GM19372 (cell line): ENCODE measurements around the gene SEMA6A.

Source experiments
- ATAC-seq: cut with Tn5 transposase; IDR thresholded peaks from one replicate; pipeline ENCODE4 v1.9.1; 2021; ENCODE audit warnings: mild to moderate bottlenecking, low read depth, moderate library complexity; ENCODE audit not compliant: unreplicated experiment

SEMA6A gene

DNA sequence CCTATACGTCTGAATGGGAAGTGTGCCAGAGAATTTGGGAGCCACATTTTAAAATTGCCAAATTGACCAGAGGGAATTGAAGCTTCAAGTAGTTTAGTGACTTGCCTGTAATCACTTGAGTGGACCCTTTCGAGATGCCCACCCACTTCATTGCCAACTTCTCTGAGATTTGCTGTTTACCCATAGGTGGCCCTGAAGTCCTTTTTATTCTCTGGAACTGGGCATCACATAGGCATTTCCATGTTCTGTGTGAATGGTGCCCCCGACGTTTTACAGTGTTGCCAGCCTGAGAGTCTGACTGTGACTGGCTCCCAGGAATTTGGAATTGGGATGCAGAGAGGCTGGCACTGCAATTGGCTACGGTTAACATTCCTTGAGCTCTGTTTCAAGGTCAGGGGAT, 158.6 kb downstream of the SEMA6A start:
- ATAC-seq = no peak

DNA sequence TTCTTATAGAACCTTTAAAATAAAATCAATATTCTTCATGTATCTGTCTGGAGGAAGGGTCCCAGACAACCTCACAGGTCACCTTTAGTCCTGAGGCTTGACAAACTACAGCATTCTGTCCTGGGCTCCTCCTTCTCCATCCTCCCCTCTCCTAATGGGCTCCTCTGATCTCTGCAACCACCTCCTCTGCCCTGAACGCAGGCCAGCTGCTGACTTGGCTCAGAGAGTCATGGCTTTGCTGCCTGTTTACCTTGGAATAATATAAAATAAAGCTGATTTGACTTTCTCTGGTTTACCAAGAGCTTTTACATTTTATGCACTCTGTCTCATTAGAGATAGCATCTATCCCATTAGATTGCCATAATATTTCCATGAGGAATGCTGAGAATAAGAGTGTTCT, 159.4 kb downstream of the SEMA6A start:
- ATAC-seq = no peak

DNA sequence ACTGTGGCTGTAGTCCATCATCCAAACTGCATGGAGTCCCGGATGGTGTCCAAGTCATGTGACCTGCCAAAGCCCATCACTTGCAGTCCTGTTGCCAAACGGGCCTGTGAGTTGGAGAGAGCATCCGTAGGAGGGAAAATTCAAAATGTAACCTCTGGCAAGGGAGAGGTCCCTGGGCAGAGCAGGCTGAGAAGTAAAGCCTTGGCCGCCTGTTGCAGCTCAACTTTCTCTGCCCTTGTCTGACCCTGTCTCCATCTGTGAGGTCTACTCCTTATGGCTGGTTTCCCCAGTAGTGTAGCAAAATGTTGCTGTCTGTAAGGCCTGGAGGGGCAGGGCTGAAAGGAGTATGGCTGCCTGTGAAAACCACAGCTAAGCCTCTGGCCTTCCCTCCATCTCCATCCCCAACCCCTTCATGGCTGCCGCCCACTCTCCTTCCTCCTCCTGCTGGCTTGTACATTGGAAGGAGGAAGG, 163.5 kb downstream of the SEMA6A start:
- ATAC-seq = no peak

GRCh38 chr5:116410336-116410890, 164.2 kb downstream of the SEMA6A start:
- no peak for ATAC-seq

DNA sequence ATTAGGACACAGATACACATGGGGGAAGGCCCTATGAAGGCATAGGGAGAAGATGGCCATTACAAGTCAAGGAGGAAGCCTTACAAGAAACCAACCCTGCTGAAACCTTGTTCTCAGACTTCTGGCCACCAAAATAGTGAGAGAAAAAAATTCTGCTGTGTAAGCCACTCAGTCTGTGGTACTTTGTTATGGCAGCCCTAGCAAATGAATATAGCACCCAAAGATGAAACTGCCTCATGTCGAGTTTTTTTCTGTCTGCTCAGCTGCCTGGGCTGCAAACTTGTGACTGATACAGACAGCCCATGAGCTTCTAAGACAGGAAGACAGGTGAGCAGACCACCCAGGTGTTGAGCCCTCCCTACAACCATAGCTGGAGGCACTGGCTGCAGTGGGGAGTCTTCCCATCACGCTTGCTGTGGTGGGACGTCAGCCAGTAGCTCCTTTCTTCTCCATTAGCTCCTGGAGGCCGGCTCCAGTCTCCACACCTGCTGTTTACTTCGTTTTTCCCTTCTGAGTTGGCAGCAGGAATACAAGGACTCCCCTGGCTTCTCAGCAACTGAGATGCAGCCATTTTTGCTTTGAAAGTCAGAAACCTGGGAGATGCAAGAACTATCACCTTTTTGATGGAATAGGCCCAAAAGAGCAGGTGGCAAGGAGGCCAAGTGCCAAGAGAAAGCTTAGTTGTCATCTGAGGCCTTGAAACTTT, 164.9 kb downstream of the SEMA6A start:
- no peak for ATAC-seq

- no peak for ATAC-seq
Measured at GRCh38 chr5:116406306-116407041, 168.1 kb downstream of the SEMA6A start.

- ATAC-seq = no peak
Measured at GRCh38 chr5:116404792-116405191, 169.8 kb downstream of the SEMA6A start.

- ATAC-seq = no peak
Measured at GRCh38 chr5:116404016-116404415, 170.6 kb downstream of the SEMA6A start.

GRCh38 chr5:116402235-116402634, 172.4 kb downstream of the SEMA6A start:
- ATAC-seq = no peak

DNA sequence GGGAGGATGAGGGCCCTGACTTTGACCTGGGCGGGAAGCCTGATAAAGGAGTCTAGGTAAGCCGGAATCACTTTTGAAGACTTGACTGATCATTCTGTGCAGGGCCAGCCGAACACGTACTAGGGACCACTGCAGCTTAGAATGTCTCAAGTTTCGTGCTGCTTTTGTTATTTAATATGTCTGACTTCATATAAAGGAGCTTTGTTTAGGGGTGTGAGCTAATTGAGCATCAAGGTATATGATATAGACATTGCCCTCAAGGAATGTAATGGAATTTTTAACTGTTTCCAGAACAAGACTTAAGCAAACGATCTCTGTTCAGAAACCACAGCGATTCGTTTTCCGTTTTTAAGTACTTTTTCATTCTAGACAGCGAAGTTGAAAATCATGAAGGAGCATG, 173.0 kb downstream of the SEMA6A start:
- ATAC-seq = no peak

DNA sequence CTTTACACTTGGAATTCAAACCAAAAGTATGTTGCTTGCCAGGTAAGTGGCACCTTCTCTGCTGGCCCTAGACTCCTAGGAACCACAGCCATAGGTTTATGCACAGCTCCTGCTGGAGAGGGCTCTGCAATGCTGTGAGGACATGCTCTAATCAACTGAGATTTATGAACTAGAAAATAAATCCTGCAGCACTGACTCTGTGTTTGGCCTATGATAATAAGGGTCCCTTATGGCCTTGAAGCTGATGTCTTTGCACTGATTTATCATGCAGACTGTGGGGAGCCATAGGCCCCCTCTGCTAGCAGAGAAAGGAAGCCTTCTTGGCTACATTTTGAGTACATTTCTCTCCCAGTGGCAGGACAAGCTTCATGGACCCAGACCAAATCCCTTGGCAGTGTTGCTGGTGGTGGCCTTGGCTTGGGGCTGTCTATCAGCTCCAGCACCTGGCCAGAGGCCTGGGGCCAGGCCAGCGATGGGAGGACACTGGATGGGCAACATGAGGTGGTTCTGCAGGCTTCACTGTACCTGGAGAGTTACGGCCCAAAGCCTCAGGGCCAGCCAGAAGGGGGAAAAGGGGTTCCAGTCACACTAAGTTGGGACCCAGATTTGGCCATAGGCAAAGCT, 178.0 kb downstream of the SEMA6A start:
- no peak for ATAC-seq

DNA sequence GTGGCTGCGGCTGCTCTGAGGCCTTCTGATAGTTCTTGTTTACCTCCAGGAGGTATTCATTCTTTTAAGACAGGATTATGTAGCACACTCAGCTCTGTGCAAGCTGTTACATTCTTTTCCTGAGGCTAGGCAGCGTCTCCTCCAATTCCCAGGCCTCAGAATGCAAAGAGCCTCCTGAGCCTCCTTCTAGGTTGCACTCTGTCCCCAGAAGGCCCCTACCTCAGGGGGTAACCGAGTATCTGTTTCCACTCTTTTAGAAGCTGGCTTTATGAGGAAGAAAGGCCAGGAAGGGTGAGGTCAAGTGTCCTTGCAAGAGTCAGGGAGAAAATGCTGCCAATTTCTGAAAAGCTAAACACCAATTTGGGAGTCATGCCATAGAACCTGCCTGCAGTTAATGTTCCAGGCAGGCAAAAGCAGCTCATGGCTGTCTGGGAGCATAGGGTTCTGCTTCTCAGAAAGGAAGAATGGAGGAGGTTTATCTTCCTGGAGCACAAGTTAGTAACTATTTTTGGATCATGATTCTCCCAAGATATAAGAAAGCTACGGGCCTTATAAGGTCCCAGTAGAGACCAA, 178.9 kb downstream of the SEMA6A start:
- ATAC-seq = no peak

GRCh38 chr5:116395226-116395625, 179.4 kb downstream of the SEMA6A start:
- no peak for ATAC-seq

DNA sequence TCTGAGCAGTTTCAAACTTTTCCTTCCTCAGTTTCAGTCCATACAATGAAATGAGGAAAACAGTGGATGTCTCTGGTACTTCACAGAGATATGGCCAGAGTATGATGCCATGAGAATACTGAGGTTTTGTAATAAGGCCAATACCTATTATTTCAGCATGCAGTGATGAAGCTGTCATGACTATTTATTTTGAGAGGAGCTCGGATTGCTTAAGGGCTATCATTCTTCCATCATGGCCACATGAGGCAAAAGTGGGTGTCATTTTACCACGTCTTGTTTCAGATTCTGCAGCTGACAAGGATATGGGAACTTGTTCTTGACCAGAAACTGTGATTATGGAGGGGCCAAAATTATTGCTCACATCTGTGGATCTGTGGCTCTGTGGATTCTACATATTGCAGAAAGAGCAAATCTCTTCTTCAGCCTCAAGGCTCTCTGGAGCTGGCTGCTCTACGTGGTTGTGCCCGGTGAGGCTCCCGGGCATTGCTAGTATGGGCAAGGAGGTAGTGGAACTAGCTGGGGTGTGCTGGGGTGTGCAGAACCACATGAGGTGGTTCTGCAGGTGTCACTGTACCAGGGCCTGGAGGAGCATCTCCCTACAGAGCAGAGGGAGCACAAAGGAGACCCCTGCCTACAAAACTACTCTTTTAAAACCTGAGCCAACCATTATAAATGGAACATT, 180.3 kb downstream of the SEMA6A start:
- no peak for ATAC-seq
